Panc1 (cell line): ENCODE data around the gene RS1.

Experiments used
- REST ChIP-seq, 2 experiments: IDR thresholded peaks; 2 replicates each; pipeline ENCODE4 v1.6.1; 2011 to 2012; ENCODE audit warnings: low read depth in 2 of 2, control low read depth in 1 of 2, low read length in 1 of 2, mild to moderate bottlenecking in 1 of 2, moderate library complexity in 1 of 2; ENCODE audit not compliant: insufficient read depth in 1 of 2
- TF ChIP-seq, protein P1 (sequence below): fragments of 450-650 bp; IDR thresholded peaks from 2 replicates; pipeline ENCODE4 v1.5.1; 2017; ENCODE audit warnings: mild to moderate bottlenecking

DNA sequence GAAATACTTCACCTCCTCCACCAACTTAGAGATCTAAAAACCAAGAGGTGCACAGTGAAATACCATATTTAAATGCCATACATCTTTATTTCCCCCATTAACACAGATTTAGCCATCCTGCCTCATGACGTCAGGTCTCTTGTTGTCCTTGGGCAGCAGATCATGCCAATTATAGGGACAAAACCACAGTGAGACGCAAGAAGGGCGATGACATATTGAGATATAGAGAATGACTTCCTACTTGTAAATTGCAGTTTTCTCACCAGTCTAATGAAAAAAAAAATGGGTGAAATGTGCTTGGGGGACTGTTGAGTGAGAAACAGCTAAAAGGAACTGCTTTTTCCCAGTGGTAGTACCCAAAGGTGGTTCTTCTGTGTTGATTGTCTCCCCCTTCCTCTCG is 24.3 kb downstream of the RS1 start:
- TF ChIP-seq REST (IDR thresholded peaks at IDR 0.05; ENCODE audit: insufficient read depth in 1 of 2, low read depth in 2 of 2, low read length in 1 of 2), result no peak
- TF ChIP-seq, protein P1, sequence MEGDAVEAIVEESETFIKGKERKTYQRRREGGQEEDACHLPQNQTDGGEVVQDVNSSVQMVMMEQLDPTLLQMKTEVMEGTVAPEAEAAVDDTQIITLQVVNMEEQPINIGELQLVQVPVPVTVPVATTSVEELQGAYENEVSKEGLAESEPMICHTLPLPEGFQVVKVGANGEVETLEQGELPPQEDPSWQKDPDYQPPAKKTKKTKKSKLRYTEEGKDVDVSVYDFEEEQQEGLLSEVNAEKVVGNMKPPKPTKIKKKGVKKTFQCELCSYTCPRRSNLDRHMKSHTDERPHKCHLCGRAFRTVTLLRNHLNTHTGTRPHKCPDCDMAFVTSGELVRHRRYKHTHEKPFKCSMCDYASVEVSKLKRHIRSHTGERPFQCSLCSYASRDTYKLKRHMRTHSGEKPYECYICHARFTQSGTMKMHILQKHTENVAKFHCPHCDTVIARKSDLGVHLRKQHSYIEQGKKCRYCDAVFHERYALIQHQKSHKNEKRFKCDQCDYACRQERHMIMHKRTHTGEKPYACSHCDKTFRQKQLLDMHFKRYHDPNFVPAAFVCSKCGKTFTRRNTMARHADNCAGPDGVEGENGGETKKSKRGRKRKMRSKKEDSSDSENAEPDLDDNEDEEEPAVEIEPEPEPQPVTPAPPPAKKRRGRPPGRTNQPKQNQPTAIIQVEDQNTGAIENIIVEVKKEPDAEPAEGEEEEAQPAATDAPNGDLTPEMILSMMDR, result no peak
